Omental fat pad (tissue), 4 donors: ENCODE results near the gene ZNF157. TPM values are rescaled to one million over a fixed set of nuclear protein-coding genes. Genes with fewer than 3 reads are reported as not detected.
A peak's percentile ranks its signal among the peaks of the same experiment; 100 is the strongest.
"Not testable (repeated sequence)": the region's sequence is repeated elsewhere in the genome, so short reads cannot be mapped to it uniquely, and the experiment has no call there.

Experiments
- ATAC-seq: fragments of 150-250 bp; one replicate; pipeline ENCODE4 v1.9.1; 2016; ENCODE audit warnings: mild to moderate bottlenecking, moderate library complexity; ENCODE audit not compliant: low FRiP score
- DNase-seq: peaks from one replicate; pipeline ENCODE4 v3.0.0-alpha.2; 2019; ENCODE audit warnings: low spot score
- CTCF ChIP-seq, 3 donors: fragments of 450-650 bp; IDR thresholded peaks; one replicate each; pipeline ENCODE4 v1.5.1; 2016 to 2017; ENCODE audit warnings: antibody characterized with exemption in 3 of 3, mild to moderate bottlenecking in 3 of 3, moderate library complexity in 2 of 3
- total RNA-seq, 4 donors: library from RNA; depleted of rRNA; stranded (reverse); fragments of >200 nt; gene quantifications; one replicate each; pipeline ENCODE4 v1.1.0, GENCODE V29; 2016

Gene ZNF157
- total RNA-seq, 4 donors from 2014 or later = 0.19 to 0.44 TPM; not detected in 2

GRCh38 chrX:47360423-47361179 lies 9.8 kb upstream of the ZNF157 start:
- ATAC-seq (no peak), DNase-seq (no peak)
- TF ChIP-seq CTCF (IDR thresholded peaks at IDR 0.05) = no peak

GRCh38 chrX:47361538-47362511 lies 8.6 kb upstream of the ZNF157 start:
- no peak for TF ChIP-seq CTCF (IDR thresholded peaks at IDR 0.05)
- no peak for DNase-seq

GRCh38 chrX:47366041-47366722 lies 4.2 kb upstream of the ZNF157 start:
- no peak for TF ChIP-seq CTCF (IDR thresholded peaks at IDR 0.05)
- ATAC-seq = peak; percentile 62
- no peak for DNase-seq

More at GRCh38 chrX:47361538-47362511, 8.6 kb upstream of the ZNF157 start:
- peak; percentile 95 for ATAC-seq

- ATAC-seq = no peak
- DNase-seq = no peak
- TF ChIP-seq CTCF (IDR thresholded peaks at IDR 0.05) = no peak
Measured at GRCh38 chrX:47373198-47373597, 2.8 kb downstream of the ZNF157 start.

GRCh38 chrX:47380268-47380667 lies 9.9 kb downstream of the ZNF157 start:
- DNase-seq = no peak
- no peak for ATAC-seq
- no peak for TF ChIP-seq CTCF (IDR thresholded peaks at IDR 0.05)

- not testable (repeated sequence) for DNase-seq, ATAC-seq
Measured at GRCh38 chrX:47380837-47381236, 10.5 kb downstream of the ZNF157 start.

GRCh38 chrX:47384502-47384901 lies 14.1 kb downstream of the ZNF157 start:
- ATAC-seq (peak; percentile 41), DNase-seq (peak; percentile 32)
- no peak for TF ChIP-seq CTCF (IDR thresholded peaks at IDR 0.05)
